Loucy (cell line): ENCODE results near the gene DHX30.

Experiments used
- CTCF ChIP-seq: fragments of 200-600 bp; sonication (generic); conservative IDR thresholded peaks from 2 replicates; pipeline ENCODE4 v1.5.1; 2014; ENCODE audit warnings: mild to moderate bottlenecking, antibody characterized with exemption, low read length
- EZH2phosphoT487 ChIP-seq: fragments of 200-600 bp; IDR thresholded peaks from 2 replicates; pipeline ENCODE4 v1.6.1; 2018; ENCODE audit warnings: antibody characterized with exemption, mild to moderate bottlenecking, moderate library complexity, borderline replicate concordance

GRCh38 chr3:47870702-47871260, 67.8 kb downstream of the DHX30 start:
- TF ChIP-seq CTCF (no peak), EZH2phosphoT487 (no peak)
